Ascending aorta (tissue), 2 donors: ENCODE results near the gene XYLT1. TPM values are rescaled to one million over a fixed set of nuclear protein-coding genes. Genes with fewer than 3 reads are reported as not detected.

ENCODE experiments used
- DNase-seq, 2 donors: peaks; one replicate each; pipeline ENCODE4 v3.0.0-alpha.2; 2019; ENCODE audit warnings: low spot score in 2 of 2
- H3K27ac ChIP-seq, 2 donors: fragments of 200-600 bp; sonication (generic); one replicate each; pipeline ENCODE4 v1.5.1; 2016 to 2017; ENCODE audit warnings: mild to moderate bottlenecking in 1 of 2
- H3K27me3 ChIP-seq: fragments of 200-600 bp; sonication (generic); one replicate; pipeline ENCODE4 v1.5.1; 2017
- H3K36me3 ChIP-seq, 2 donors: fragments of 200-600 bp; sonication (generic); one replicate each; pipeline ENCODE4 v1.5.1; 2016
- H3K4me1 ChIP-seq, 2 donors: fragments of 200-600 bp; sonication (generic); one replicate each; pipeline ENCODE4 v1.5.1; 2016 to 2017; ENCODE audit warnings: mild to moderate bottlenecking in 1 of 2
- H3K4me3 ChIP-seq, 2 donors: fragments of 200-600 bp; sonication (generic); one replicate each; pipeline ENCODE4 v1.5.1; 2016 to 2017; ENCODE audit warnings: mild to moderate bottlenecking in 1 of 2
- H3K9me3 ChIP-seq, 2 donors: fragments of 200-600 bp; sonication (generic); one replicate each; pipeline ENCODE4 v1.5.1; 2016
- CTCF ChIP-seq, 3 experiments: fragments of 200-600 bp in 2 of 3; fragments of 450-650 bp in 1 of 3; sonication (generic) in 2 of 3; IDR thresholded peaks; one replicate each; pipeline ENCODE4 v1.5.1; 2016 to 2019; ENCODE audit warnings: antibody characterized with exemption in 3 of 3, mild to moderate bottlenecking in 1 of 3, moderate library complexity in 1 of 3
- intact Hi-C: fragments of 100-400 bp; cut with DNase I; formaldehyde crosslinking; loops from one replicate; pipeline ENCODE4 v1.15.1; 2023
- total RNA-seq: library from RNA; depleted of rRNA; stranded (reverse); fragments of >200 nt; gene quantifications from one replicate; pipeline ENCODE4 v1.1.0, GENCODE V29; 2016

XYLT1 gene
- total RNA-seq, 1 donor from 2014 or later: 6.7 TPM

- H3K4me1 ChIP-seq: no peaks in the 10 kb centered on the region
- H3K27ac ChIP-seq: no peak overlapping the region
- no peak for TF ChIP-seq CTCF (IDR thresholded peaks at IDR 0.05)
- DNase-seq: no peak
- H3K9me3 ChIP-seq: no peaks in the 10 kb centered on the region
- H3K4me3 ChIP-seq: no peak overlapping the region
- H3K27me3 ChIP-seq: no peaks in the 10 kb centered on the region
- intact Hi-C loops: no loop called here
- H3K36me3 ChIP-seq: no peaks in the 10 kb centered on the region
These were observed 33.3 kb upstream of the XYLT1 start for GRCh38 chr16:17504050-17504449.

DNA sequence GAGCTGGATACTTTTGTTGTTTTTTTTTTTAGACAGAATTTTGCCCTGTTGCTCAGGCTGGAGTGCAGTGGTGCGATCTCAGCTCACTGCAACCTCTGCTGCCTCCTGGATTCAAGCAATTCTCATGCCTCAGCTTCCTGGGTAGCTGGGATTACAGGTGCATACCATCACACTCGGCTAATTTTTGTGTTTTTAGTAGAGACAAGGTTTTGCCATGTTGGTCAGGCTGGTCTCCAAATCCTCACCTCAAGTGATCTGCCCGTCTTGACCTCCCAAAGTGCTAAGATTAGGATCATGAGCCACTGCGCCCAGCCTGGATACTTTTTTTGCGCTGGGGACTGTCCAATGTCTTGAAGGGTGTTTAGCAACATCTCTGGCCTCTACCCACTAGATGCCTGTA is 32.6 kb upstream of the XYLT1 start:
- H3K27me3 ChIP-seq: no peaks in the 10 kb centered on the region
- no peak for TF ChIP-seq CTCF (IDR thresholded peaks at IDR 0.05)
- no peak for DNase-seq
- H3K9me3 ChIP-seq: no peaks in the 10 kb centered on the region
- H3K4me3 ChIP-seq: no peak overlapping the region
- intact Hi-C loops: no loop called here
- H3K36me3 ChIP-seq: no peaks in the 10 kb centered on the region
- H3K4me1 ChIP-seq: no peaks in the 10 kb centered on the region
- no peak overlapping the region for H3K27ac ChIP-seq

GRCh38 chr16:17501321-17501720 is 30.6 kb upstream of the XYLT1 start:
- Histone ChIP-seq H3K27me3 (no peaks in the 10 kb centered on the region), H3K4me1 (no peaks in the 10 kb centered on the region), H3K4me3 (no peak overlapping the region), H3K36me3 (no peaks in the 10 kb centered on the region), H3K9me3 (no peaks in the 10 kb centered on the region), H3K27ac (no peak overlapping the region)
- DNase-seq: no peak
- no peak for TF ChIP-seq CTCF (IDR thresholded peaks at IDR 0.05)
- intact Hi-C loops: no loop called here

DNA sequence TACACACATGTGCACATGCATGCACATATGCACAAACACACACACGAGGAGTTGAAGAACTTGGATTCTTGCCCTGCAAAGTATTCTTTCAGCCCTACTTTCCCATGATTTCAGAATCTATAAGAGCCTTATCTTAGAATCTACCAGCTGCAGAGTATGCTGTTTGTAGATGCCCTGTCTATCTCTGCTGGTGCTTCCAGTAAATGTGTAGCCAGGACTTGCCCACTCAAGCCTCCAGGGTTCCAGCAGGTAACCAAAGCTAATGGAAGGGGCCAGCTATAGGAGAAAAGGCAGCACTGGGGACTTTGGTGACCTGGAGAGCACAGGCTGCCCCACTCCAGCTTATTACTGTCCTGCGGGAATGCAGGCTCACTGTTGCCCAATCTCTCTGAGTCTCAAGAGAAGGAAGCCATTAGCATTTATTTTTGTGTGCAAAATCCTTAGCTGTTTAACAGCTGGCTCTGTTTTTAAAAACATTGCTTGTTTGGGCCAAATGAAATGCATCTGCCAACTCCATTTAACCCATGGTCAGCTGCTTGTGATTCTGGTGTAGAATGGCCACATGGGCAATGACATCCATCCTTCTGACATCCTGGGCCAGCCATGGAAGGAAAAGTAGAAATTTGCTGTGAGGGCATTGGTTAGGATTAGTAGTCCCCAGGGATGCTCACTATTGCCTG is 28.6 kb upstream of the XYLT1 start:
- no peak for DNase-seq
- Histone ChIP-seq H3K9me3 (no peaks in the 10 kb centered on the region), H3K27me3 (no peaks in the 10 kb centered on the region), H3K4me1 (no peaks in the 10 kb centered on the region), H3K36me3 (no peaks in the 10 kb centered on the region), H3K27ac (no peak overlapping the region), H3K4me3 (no peak overlapping the region)
- intact Hi-C loops: no loop called here
- no peak for TF ChIP-seq CTCF (IDR thresholded peaks at IDR 0.05)

DNA sequence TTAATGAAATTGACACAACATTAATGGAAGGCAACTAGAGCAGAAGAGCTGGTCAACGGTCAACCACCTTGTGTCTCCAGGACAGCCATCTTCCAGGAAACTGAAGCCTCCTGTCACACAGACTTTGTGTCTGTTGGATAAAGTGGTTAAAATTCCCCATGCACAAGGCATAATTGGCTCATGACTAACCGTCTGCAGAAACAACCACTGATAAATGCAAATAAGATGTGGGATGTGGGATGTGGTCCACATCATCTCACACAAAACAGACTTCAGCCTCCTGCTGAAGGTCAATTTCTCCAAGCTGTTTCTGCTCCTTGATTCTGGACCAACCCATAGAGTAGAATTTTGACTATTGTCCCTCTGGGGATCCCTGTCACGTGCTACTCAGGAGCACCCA is 26.9 kb upstream of the XYLT1 start:
- intact Hi-C loops: no loop called here
- Histone ChIP-seq H3K4me3 (no peak overlapping the region), H3K36me3 (no peaks in the 10 kb centered on the region), H3K9me3 (no peaks in the 10 kb centered on the region), H3K4me1 (no peaks in the 10 kb centered on the region), H3K27ac (no peak overlapping the region), H3K27me3 (no peaks in the 10 kb centered on the region)
- DNase-seq: no peak
- TF ChIP-seq CTCF (IDR thresholded peaks at IDR 0.05): no peak

DNA sequence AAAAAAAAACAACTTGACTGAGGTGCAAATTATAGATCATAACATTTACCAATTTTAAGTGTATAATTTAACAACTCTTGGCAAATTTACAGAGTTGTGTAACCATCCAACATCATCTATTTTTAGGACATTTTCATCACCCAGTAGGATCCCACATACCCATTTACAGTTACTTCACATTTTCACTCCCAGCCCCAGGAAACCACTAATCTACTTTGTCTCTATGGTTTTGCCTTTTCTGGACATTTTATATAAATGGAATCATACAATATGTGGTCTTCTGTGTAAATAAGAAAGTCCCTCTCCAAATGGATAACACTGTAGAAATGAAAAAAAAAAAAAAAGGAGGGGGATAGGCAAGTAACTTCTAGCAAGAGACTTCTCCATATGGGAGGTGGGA is 26.1 kb upstream of the XYLT1 start:
- Histone ChIP-seq H3K27ac (no peak overlapping the region), H3K27me3 (no peaks in the 10 kb centered on the region), H3K36me3 (no peaks in the 10 kb centered on the region), H3K9me3 (no peaks in the 10 kb centered on the region), H3K4me1 (no peaks in the 10 kb centered on the region), H3K4me3 (no peak overlapping the region)
- TF ChIP-seq CTCF (IDR thresholded peaks at IDR 0.05): no peak
- intact Hi-C loops: no loop called here
- no peak for DNase-seq
